ENCODE measurements around the gene GYS1. TPM values are rescaled to one million over a fixed set of nuclear protein-coding genes. Genes with fewer than 3 reads are reported as not detected.

GYS1 gene
- total and polyA plus RNA-seq, 10 of the 15 experiments (the other 5 are each of a cell fraction or from before 2014, with no cell fraction given): 3.7 to 62.0 (median 37.3) TPM

DNA sequence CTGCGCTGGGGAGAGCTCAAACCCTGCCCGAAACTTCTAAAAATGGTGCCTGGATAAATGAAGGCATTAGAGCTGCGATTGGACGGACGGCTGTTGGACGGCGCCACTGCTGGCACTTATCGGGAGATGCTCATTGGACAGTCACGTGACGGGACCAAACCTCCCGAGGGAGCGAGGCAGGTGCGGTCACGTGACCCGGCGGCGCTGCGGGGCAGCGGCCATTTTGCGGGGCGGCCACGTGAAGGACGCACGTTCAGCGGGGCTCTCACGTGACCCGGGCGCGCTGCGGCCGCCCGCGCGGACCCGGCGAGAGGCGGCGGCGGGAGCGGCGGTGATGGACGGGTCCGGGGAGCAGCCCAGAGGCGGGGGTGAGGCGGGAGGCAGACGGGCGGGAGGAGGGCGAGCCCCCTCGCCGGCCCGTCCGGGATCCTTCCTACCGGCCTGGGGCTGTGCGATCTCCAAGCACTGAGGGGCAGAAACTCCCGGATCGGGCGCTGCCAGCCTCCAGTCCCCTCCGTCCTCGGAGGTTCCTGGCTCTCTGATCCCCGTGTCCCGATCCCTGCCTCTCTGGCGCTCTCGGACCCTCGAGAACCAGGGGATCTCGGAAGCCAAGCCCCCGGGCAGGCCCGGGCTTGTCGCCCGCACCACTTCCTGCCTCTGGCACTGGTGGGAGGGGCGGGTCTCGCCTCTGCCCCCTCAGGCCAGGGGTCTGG, 38.4 kb downstream of the GYS1 start, which contains the start of gene BAX (continued):
- no peak for TF ChIP-seq BRCA1 (IDR thresholded peaks at IDR 0.05; ENCODE audit: low read depth, low read length)
- TF ChIP-seq SREBF1 (IDR thresholded peaks at IDR 0.05; ENCODE audit: low read length): peak; percentile 70
- TF ChIP-seq POLR2AphosphoS2 (IDR thresholded peaks at IDR 0.05; ENCODE audit: low read depth, low read length): no peak
- TF ChIP-seq EGR1 (IDR thresholded peaks at IDR 0.05; ENCODE audit: borderline replicate concordance in 1 of 2, low read depth in 2 of 2, low read length in 2 of 2): peak; percentile 72 to 91
- no peak for TF ChIP-seq KAT2A (conservative IDR thresholded peaks at IDR 0.05; ENCODE audit: control insufficient read depth, low read depth, low read length)
- peak; percentile 63; the same call in 1 of the 2 replicates for TF ChIP-seq TCF12 (IDR thresholded peaks at IDR 0.05; ENCODE audit: low read depth, low read length)
- TF ChIP-seq MEF2A (IDR thresholded peaks at IDR 0.05; ENCODE audit: insufficient read depth, low read depth, low read length): 0 out of 2 replicates have a peak, but pooled peaks have one; percentile 50
- TF ChIP-seq FOXK2 (IDR thresholded peaks at IDR 0.05): no peak
- TF ChIP-seq PML (IDR thresholded peaks at IDR 0.05; ENCODE audit: low read length): peak; percentile 74; the same call in 1 of the 2 replicates
- no peak for TF ChIP-seq SMC3 (IDR thresholded peaks at IDR 0.05; ENCODE audit: borderline replicate concordance, low read length)
- peak; percentile 75 for TF ChIP-seq SIX5 (IDR thresholded peaks at IDR 0.05; ENCODE audit: low read depth, low read length, severe bottlenecking)
- TF ChIP-seq MYB (IDR thresholded peaks at IDR 0.05; ENCODE audit: borderline replicate concordance, low read depth, low read length): no peak
- TF ChIP-seq NR2C1 (IDR thresholded peaks at IDR 0.05): peak; percentile 72
- TF ChIP-seq SREBF2 (IDR thresholded peaks at IDR 0.05; ENCODE audit: low read length): no peak
- TF ChIP-seq ZBED1 (IDR thresholded peaks at IDR 0.05; ENCODE audit: borderline replicate concordance): no peak
- TF ChIP-seq CREB1 (IDR thresholded peaks at IDR 0.05; ENCODE audit: low read depth): 0 out of 2 replicates have a peak, but pooled peaks have one; percentile 45
- TF ChIP-seq RAD51 (IDR thresholded peaks at IDR 0.05): peak; percentile 100
- TF ChIP-seq HDAC2 (IDR thresholded peaks at IDR 0.05): no peak
- TF ChIP-seq, protein P1, sequence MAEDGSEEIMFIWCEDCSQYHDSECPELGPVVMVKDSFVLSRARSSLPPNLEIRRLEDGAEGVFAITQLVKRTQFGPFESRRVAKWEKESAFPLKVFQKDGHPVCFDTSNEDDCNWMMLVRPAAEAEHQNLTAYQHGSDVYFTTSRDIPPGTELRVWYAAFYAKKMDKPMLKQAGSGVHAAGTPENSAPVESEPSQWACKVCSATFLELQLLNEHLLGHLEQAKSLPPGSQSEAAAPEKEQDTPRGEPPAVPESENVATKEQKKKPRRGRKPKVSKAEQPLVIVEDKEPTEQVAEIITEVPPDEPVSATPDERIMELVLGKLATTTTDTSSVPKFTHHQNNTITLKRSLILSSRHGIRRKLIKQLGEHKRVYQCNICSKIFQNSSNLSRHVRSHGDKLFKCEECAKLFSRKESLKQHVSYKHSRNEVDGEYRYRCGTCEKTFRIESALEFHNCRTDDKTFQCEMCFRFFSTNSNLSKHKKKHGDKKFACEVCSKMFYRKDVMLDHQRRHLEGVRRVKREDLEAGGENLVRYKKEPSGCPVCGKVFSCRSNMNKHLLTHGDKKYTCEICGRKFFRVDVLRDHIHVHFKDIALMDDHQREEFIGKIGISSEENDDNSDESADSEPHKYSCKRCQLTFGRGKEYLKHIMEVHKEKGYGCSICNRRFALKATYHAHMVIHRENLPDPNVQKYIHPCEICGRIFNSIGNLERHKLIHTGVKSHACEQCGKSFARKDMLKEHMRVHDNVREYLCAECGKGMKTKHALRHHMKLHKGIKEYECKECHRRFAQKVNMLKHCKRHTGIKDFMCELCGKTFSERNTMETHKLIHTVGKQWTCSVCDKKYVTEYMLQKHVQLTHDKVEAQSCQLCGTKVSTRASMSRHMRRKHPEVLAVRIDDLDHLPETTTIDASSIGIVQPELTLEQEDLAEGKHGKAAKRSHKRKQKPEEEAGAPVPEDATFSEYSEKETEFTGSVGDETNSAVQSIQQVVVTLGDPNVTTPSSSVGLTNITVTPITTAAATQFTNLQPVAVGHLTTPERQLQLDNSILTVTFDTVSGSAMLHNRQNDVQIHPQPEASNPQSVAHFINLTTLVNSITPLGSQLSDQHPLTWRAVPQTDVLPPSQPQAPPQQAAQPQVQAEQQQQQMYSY (CRISPR knock-in tag; IDR thresholded peaks at IDR 0.05): peak; percentile 98
- TF ChIP-seq KLF5 (IDR thresholded peaks at IDR 0.05; ENCODE audit: partially characterized antibody): peak; percentile 67
- TF ChIP-seq CREM (IDR thresholded peaks at IDR 0.05; ENCODE audit: low read depth): peak; percentile 58; the same call in 1 of the 2 replicates
- TF ChIP-seq CBX3 (IDR thresholded peaks at IDR 0.05; ENCODE audit: borderline replicate concordance, low read depth): no peak
- peak; percentile 74; the same call in 1 of the 2 replicates for TF ChIP-seq NR2F1 (conservative IDR thresholded peaks at IDR 0.05)
- no peak for TF ChIP-seq NR2C2 (IDR thresholded peaks at IDR 0.05; ENCODE audit: borderline replicate concordance, control insufficient read depth, insufficient read length, low read depth)
- TF ChIP-seq RUNX3 (IDR thresholded peaks at IDR 0.05; ENCODE audit: low read length): peak; percentile 24
- TF ChIP-seq NFYA (IDR thresholded peaks at IDR 0.05; ENCODE audit: borderline replicate concordance, low read depth, low read length): no peak
- TF ChIP-seq, protein P2, sequence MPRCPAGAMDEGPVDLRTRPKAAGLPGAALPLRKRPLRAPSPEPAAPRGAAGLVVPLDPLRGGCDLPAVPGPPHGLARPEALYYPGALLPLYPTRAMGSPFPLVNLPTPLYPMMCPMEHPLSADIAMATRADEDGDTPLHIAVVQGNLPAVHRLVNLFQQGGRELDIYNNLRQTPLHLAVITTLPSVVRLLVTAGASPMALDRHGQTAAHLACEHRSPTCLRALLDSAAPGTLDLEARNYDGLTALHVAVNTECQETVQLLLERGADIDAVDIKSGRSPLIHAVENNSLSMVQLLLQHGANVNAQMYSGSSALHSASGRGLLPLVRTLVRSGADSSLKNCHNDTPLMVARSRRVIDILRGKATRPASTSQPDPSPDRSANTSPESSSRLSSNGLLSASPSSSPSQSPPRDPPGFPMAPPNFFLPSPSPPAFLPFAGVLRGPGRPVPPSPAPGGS (IDR thresholded peaks at IDR 0.05; ENCODE audit: borderline replicate concordance, insufficient read depth, low read depth, low read length, poor library complexity, severe bottlenecking): no peak

Measured in GM12878 (cell line).